Thyroid gland (tissue), 4 donors: ENCODE results near the gene SHQ1. TPM values are rescaled to one million over a fixed set of nuclear protein-coding genes. Genes with fewer than 3 reads are reported as not detected.

ENCODE experiments used
- DNase-seq, 2 donors: peaks; one replicate each; pipeline ENCODE4 v3.0.0-alpha.2; 2019
- H3K27ac ChIP-seq, 3 donors: fragments of 200-600 bp; sonication (generic); 1 replicate in 2 of 3; 2 replicates in 1 of 3; pipeline ENCODE4 v1.5.1; 2016 to 2019; ENCODE audit warnings: mild to moderate bottlenecking in 1 of 3, moderate library complexity in 1 of 3
- H3K27me3 ChIP-seq: fragments of 200-600 bp; sonication (generic); one replicate; pipeline ENCODE4 v1.5.1; 2019
- H3K36me3 ChIP-seq, 2 donors: fragments of 200-600 bp; sonication (generic); one replicate each; pipeline ENCODE4 v1.5.1; 2016 to 2019
- H3K4me1 ChIP-seq, 2 donors: fragments of 200-600 bp; sonication (generic); one replicate each; pipeline ENCODE4 v1.5.1; 2017 to 2019
- H3K4me3 ChIP-seq, 3 donors: fragments of 200-600 bp; sonication (generic); replicated peaks in 1 of 3; 1 replicate in 2 of 3; 2 replicates in 1 of 3; pipeline ENCODE4 v1.5.1; 2016; ENCODE audit warnings: mild to moderate bottlenecking in 1 of 3
- H3K9me3 ChIP-seq: fragments of 200-600 bp; sonication (generic); one replicate; pipeline ENCODE4 v1.5.1; 2017
- CTCF ChIP-seq, 6 experiments: fragments of 200-600 bp in 3 of 6; fragments of 450-650 bp in 3 of 6; sonication (generic) in 3 of 6; IDR thresholded peaks; one replicate each; pipeline ENCODE4 v1.5.1; 2016 to 2019; ENCODE audit warnings: antibody characterized with exemption in 6 of 6, mild to moderate bottlenecking in 2 of 6, inconsistent platforms in 1 of 6, moderate library complexity in 1 of 6
- POLR2A ChIP-seq, 2 donors: fragments of 450-650 bp; IDR thresholded peaks; one replicate each; pipeline ENCODE4 v1.6.1; 2017; ENCODE audit warnings: antibody characterized with exemption in 2 of 2, mild to moderate bottlenecking in 2 of 2, moderate library complexity in 1 of 2
- WGBS, 2 donors: methylation state at CpG; one replicate each; pipeline ENCODE4 v1.1.5; 2017; 5-methylcytosine and 5-hydroxymethylcytosine counted together
- intact Hi-C: fragments of 100-400 bp; cut with DNase I; formaldehyde crosslinking; loops from one replicate; pipeline ENCODE4 v1.15.1; 2023
- total RNA-seq, 4 donors: library from RNA; depleted of rRNA; stranded (reverse); fragments of >200 nt; gene quantifications; one replicate each; pipeline ENCODE4 v1.2.3, GENCODE V29; 2016

SHQ1 gene
- total RNA-seq, 4 donors from 2014 or later: 17.7 to 33.7 (median 26.3) TPM

- Histone ChIP-seq H3K27ac (no peak overlapping the region), H3K4me3 (no peak overlapping the region), H3K36me3 (no peaks in the 10 kb centered on the region), H3K9me3 (no peaks in the 10 kb centered on the region), H3K4me1 (no peaks in the 10 kb centered on the region), H3K27me3 (no peaks in the 10 kb centered on the region)
- 36 to 42% methylated on average over 6 of the region's 6 CpGs for WGBS, 2 donors
- TF ChIP-seq POLR2A (IDR thresholded peaks at IDR 0.05): no peak
- TF ChIP-seq CTCF (IDR thresholded peaks at IDR 0.05): no peak
- intact Hi-C loops: no loop called here
- DNase-seq: no peak
Observed at GRCh38 chr3:72727172-72727571, 121.1 kb downstream of the SHQ1 start.

- Histone ChIP-seq H3K4me3 (no peak overlapping the region), H3K27me3 (no peaks in the 10 kb centered on the region), H3K27ac (no peak overlapping the region), H3K9me3 (no peaks in the 10 kb centered on the region), H3K36me3 (no peaks in the 10 kb centered on the region), H3K4me1 (no peaks in the 10 kb centered on the region)
- no peak for TF ChIP-seq POLR2A (IDR thresholded peaks at IDR 0.05)
- TF ChIP-seq CTCF (IDR thresholded peaks at IDR 0.05): no peak
- WGBS, 2 donors: 98% methylated on average over 6 of the region's 6 CpGs
- intact Hi-C loops: no loop called here
- DNase-seq: no peak
Observed at GRCh38 chr3:72725229-72725628, 123.0 kb downstream of the SHQ1 start.

GRCh38 chr3:72724070-72724469, 124.2 kb downstream of the SHQ1 start:
- Histone ChIP-seq H3K27me3 (no peaks in the 10 kb centered on the region), H3K27ac (no peak overlapping the region), H3K4me3 (no peak overlapping the region), H3K9me3 (no peaks in the 10 kb centered on the region), H3K36me3 (no peaks in the 10 kb centered on the region), H3K4me1 (no peaks in the 10 kb centered on the region)
- no peak for TF ChIP-seq POLR2A (IDR thresholded peaks at IDR 0.05)
- no peak for TF ChIP-seq CTCF (IDR thresholded peaks at IDR 0.05)
- DNase-seq: no peak
- WGBS, 2 donors: 89 to 96% methylated on average over 10 of the region's 10 CpGs
- intact Hi-C loops: no loop called here

- no peaks in the 10 kb centered on the region for H3K27me3 ChIP-seq
- H3K27ac ChIP-seq: no peak overlapping the region
- no peak overlapping the region for H3K4me3 ChIP-seq
- H3K36me3 ChIP-seq: no peaks in the 10 kb centered on the region
- intact Hi-C loops: no loop called here
- WGBS, 2 donors: 62 to 64% methylated on average over 8 of the region's 8 CpGs
- H3K4me1 ChIP-seq: no peaks in the 10 kb centered on the region
- H3K9me3 ChIP-seq: no peaks in the 10 kb centered on the region
- no peak for DNase-seq
- TF ChIP-seq POLR2A (IDR thresholded peaks at IDR 0.05) (no peak), CTCF (IDR thresholded peaks at IDR 0.05) (no peak)
Observed at GRCh38 chr3:72722930-72723726, 125.1 kb downstream of the SHQ1 start.

DNA sequence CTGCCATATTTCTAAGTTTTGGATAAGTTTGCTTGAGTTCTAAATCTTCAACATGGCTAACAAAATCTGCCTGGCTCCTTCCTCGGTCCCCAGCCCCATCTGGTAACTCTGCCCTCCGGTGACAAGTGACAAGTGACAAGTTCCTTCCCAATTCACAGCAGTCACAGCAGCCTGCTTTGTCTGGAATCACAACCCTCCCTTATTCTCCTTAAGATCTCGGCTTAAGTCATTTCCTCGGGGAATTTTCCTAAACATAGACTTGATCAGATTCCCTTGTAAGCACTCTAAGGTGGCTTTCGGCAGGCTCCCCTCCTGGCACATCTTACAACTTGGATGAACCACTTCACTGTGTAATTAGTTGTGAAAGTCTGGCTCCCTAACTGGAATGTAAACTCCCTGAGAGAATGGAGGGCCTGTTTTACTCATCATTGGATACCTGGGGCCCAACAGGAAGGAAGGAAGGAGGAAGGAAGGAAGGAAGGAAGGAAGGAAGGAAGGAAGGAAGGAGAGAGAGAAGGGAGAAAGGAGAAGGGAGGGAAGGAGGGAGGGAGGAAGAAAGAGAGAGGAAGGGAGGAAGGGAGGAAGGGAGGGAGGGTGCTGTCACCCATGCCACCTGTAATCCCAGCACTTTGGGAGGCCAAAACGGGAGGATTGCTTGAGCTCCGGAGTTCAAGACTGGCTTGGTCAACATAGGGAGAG, 126.4 kb downstream of the SHQ1 start:
- no peak overlapping the region for H3K4me3 ChIP-seq
- H3K27ac ChIP-seq: no peak overlapping the region
- H3K36me3 ChIP-seq: no peaks in the 10 kb centered on the region
- WGBS, 2 donors: 57 to 59% methylated on average over 7 of the region's 7 CpGs
- no peaks in the 10 kb centered on the region for H3K9me3 ChIP-seq
- H3K27me3 ChIP-seq: no peaks in the 10 kb centered on the region
- intact Hi-C loops: no loop called here
- H3K4me1 ChIP-seq: no peaks in the 10 kb centered on the region
- no peak for DNase-seq
- no peak for TF ChIP-seq CTCF (IDR thresholded peaks at IDR 0.05)
- TF ChIP-seq POLR2A (IDR thresholded peaks at IDR 0.05): no peak
